LNCAP (cell line): ENCODE measurements around the gene KLF3.

Experiments used
- TF ChIP-seq, protein P1 (sequence below): fragments of 450-650 bp; IDR thresholded peaks from 2 replicates; pipeline ENCODE4 v1.5.1; 2017; ENCODE audit warnings: mild to moderate bottlenecking

KLF3 gene

DNA sequence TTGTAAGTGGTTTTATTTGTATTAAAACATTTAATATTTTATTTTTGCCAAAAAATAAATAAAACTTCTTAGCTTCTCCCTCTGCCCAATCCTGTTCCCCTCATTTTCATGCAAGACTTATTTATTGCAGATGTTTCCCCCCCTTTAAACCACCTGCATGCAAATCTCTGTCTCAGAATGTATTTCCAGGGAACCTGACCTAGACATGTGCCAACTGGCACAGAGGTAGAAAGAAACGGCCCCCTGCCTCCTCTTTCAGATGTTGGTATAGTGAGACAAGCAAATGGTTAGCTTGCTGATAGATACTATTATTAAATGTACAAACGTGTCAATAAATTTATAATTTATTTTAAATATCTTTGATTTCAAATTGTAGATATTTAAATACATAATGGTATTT is 47.1 kb downstream of the KLF3 start:
- TF ChIP-seq, protein P1, sequence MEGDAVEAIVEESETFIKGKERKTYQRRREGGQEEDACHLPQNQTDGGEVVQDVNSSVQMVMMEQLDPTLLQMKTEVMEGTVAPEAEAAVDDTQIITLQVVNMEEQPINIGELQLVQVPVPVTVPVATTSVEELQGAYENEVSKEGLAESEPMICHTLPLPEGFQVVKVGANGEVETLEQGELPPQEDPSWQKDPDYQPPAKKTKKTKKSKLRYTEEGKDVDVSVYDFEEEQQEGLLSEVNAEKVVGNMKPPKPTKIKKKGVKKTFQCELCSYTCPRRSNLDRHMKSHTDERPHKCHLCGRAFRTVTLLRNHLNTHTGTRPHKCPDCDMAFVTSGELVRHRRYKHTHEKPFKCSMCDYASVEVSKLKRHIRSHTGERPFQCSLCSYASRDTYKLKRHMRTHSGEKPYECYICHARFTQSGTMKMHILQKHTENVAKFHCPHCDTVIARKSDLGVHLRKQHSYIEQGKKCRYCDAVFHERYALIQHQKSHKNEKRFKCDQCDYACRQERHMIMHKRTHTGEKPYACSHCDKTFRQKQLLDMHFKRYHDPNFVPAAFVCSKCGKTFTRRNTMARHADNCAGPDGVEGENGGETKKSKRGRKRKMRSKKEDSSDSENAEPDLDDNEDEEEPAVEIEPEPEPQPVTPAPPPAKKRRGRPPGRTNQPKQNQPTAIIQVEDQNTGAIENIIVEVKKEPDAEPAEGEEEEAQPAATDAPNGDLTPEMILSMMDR, result no peak

DNA sequence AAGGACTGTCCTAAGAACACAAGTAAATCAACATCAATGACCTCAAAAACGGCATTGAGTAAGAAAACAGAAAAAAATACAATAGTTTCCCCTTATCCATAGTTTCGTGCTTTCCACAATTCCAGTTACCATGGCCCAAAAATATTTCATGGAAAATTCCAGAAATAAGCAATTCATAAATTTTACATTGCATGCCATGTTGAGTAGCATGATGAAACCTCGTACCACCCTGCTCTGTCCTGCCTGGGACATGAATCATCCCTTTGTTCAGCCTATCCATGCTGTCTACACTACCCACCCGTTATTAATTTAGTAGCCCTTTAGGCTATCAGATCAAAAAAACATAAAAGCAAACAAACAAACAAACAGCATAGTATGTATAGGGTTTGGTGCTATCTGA is 51.1 kb downstream of the KLF3 start:
- TF ChIP-seq, protein P1, result no peak

DNA sequence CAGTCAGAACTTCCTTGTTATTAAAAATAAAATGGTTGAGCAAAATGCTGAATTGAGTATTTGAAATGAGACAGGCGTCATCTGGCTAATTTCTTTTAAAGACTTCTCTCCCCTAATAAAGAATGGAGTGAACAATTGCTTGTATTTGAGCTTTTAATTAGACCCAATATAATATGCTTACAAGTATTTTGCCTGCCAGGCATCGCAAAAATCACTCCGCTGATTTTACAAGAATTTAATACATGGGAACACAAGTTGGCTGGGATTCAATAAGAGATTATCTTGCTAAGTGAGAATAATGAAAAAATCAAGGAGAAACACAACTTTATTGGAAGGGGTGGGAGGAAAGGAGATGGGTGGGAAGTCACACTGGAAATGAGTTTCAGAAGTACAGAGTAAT is 52.3 kb downstream of the KLF3 start:
- TF ChIP-seq, protein P1, result no peak

DNA sequence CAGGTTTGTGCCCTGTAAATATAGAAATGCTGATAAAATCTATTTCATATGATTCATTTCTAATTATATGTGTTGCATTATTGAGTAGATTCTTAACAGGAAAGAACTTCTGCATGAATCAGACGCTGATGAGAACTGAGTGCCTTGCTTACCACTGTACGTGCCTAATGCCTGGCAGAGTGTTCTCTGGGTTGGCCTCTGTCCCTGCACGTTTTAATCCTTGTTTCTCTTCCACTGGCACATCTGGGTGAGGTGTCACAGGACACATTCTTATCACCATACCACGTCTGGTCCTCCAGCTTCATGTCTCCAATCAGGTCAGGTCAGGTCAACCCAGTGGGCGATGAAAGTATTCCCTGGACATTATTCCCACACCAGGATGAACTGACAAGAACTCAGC is 53.6 kb downstream of the KLF3 start:
- TF ChIP-seq, protein P1, result no peak

DNA sequence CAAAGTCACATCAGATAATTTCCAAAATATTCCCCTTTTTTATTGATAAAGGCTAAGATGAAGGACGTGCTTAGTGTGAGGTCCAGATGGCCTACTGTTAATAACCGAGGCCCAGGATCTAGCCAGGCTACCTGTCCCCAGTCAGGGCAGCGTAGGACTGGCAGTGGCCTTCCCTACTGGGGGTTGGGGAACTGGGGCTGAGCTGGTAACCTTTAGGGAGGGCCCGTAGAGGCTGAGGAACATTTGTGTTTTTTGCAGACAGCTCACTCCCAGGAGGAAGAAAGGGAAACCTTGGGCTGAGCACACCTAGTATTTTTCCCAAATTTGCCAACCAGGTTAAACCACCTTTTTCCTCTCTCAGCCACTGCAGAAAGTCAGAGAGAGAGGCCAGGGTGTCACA is 59.1 kb downstream of the KLF3 start:
- TF ChIP-seq, protein P1, result no peak

DNA sequence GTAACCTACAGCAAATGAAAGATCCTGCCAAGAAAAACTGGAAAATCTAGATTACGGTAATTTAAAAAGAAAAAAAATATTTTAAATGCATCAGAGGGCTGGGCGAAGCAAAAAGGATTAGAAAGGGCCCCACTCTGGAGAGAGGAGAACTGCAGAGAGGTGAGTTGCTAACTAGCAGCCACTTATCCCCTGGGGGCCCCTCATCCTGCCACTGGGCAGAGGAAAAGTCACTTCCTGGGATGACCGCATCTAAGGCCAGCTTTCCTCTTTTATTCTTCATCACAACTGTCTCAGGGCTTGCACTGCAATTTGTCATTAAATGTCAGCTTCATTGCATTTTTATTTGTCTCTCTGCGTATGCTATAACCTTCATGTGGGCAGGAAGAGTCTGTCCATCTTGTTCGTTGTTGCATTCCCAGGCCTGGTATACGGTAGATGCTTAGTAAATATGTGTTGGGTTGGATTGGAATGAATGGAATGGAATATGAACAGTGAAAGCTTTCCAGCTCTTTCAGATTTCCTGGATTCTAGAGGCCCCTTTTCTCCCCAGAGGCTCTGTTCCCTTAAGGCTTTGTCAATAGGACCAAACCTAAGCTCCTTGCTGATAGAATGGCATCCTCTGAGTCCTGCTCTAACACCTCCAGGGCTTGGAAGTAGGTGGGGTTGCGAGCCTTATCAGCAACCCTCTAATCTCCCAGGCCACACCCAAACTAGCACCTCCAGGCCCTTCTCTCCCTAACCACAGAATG is 59.9 kb downstream of the KLF3 start:
- TF ChIP-seq, protein P1, result no peak

DNA sequence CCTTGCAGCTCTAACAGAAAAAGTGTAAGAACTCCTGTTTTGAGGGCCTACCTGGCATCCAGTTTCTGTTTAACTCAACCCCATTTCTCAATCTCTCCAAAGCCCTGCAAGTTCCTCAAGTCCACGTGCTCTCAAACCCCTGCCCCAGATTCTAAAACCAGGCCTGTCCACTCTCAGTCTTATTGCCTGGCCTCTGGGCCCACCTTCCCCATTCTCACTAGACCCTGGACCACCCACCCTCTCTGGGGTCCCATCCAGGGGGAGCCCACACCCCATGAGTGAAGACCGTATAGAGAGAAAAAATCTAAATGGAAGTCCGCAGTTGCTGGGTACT is 60.4 kb downstream of the KLF3 start:
- TF ChIP-seq, protein P1, result no peak

DNA sequence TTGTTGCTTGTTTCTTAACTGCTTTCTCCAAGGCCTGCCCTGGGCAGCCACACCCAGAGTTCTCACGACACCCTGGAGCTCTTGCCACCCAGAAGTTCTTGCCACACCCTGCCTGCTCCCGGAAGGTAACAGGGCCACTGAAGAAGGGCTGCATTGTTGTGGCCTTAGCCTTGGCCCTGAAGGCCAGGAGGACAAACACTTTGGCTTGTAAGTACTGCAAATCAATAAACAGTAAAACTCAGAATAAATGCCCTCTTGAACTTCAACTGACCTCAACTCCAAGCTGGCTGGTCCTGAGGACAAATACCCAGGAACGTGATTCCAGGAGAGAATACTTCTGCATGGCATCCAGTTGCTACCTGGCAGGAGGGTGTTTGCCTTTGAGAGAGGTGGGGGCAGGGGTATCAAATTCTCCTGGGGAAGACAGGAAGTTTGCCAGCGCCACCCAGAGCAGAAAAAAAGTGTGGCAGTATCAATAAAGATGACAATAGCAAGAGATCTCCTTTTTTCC is 64.7 kb downstream of the KLF3 start:
- TF ChIP-seq, protein P1, result peak; percentile 43; the same call in 1 of the 2 replicates
